Breast epithelium (tissue), 3 donors: ENCODE data around the gene DENND5B.

Experiments used
- POLR2A ChIP-seq: fragments of 450-650 bp; IDR thresholded peaks from one replicate; pipeline ENCODE4 v1.6.1; 2016; ENCODE audit warnings: antibody characterized with exemption, mild to moderate bottlenecking, moderate library complexity
- POLR2AphosphoS5 ChIP-seq, 3 donors: sonication (generic); formaldehyde crosslinking; IDR thresholded peaks; one replicate each; pipeline ENCODE4 v1.6.1; 2017; ENCODE audit warnings: antibody characterized with exemption in 3 of 3
- TF ChIP-seq, protein P1 (sequence below), 3 donors: fragments of 450-650 bp; IDR thresholded peaks; one replicate each; pipeline ENCODE4 v1.5.1; 2016 to 2017; ENCODE audit warnings: antibody characterized with exemption in 3 of 3, mild to moderate bottlenecking in 3 of 3, moderate library complexity in 3 of 3

DNA sequence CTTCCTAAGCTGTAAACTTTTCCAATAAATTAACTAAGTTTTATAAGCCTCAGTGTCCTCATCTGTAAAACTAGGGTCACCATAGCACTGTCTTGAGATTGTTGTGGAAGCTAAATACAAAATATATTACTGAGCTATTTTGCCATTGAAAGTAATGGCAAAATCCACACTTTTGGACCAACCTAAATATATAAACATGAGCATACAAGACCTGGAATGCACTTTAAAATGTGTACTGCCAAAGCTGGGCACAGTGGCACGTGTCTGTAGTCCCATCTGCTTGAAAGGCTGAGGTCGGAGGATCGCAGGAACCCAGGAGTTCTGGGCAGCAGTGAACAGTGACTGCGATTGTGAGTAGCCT lies 235.2 kb downstream of the DENND5B start:
- TF ChIP-seq POLR2AphosphoS5 (IDR thresholded peaks at IDR 0.05) (no peak), POLR2A (no peak)
- TF ChIP-seq, protein P1, sequence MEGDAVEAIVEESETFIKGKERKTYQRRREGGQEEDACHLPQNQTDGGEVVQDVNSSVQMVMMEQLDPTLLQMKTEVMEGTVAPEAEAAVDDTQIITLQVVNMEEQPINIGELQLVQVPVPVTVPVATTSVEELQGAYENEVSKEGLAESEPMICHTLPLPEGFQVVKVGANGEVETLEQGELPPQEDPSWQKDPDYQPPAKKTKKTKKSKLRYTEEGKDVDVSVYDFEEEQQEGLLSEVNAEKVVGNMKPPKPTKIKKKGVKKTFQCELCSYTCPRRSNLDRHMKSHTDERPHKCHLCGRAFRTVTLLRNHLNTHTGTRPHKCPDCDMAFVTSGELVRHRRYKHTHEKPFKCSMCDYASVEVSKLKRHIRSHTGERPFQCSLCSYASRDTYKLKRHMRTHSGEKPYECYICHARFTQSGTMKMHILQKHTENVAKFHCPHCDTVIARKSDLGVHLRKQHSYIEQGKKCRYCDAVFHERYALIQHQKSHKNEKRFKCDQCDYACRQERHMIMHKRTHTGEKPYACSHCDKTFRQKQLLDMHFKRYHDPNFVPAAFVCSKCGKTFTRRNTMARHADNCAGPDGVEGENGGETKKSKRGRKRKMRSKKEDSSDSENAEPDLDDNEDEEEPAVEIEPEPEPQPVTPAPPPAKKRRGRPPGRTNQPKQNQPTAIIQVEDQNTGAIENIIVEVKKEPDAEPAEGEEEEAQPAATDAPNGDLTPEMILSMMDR (IDR thresholded peaks at IDR 0.05) = no peak
